Body of pancreas (tissue), 4 donors: ENCODE measurements around the gene OR2Y1.

ENCODE experiments used
- CTCF ChIP-seq, 7 experiments: fragments of 450-650 bp in 4 of 7; fragments of 200-600 bp in 3 of 7; sonication (generic) in 3 of 7; IDR thresholded peaks; one replicate each; pipeline ENCODE4 v1.5.1; 2016 to 2019; ENCODE audit warnings: antibody characterized with exemption in 7 of 7
- POLR2A ChIP-seq, 3 donors: fragments of 450-650 bp; IDR thresholded peaks; one replicate each; pipeline ENCODE4 v1.6.1; 2016; ENCODE audit warnings: antibody characterized with exemption in 3 of 3, mild to moderate bottlenecking in 2 of 3

- TF ChIP-seq POLR2A (IDR thresholded peaks at IDR 0.05), result no peak
- no peak for TF ChIP-seq CTCF (IDR thresholded peaks at IDR 0.05)
Measured at GRCh38 chr5:180775624-180776023, 35.8 kb upstream of the OR2Y1 start.
